Measurements from ENCODE around the gene KIRREL3. TPM values are rescaled to one million over a fixed set of nuclear protein-coding genes. Genes with fewer than 3 reads are reported as not detected.

Gene KIRREL3
- polyA plus RNA-seq, 1 of the 3 experiments (the other 2 are of a cell fraction): 3.7 TPM

- Histone ChIP-seq H3K4me1 (ENCODE audit: control insufficient read depth in 1 of 2, insufficient read depth in 2 of 2, low read depth in 1 of 2, low read length in 1 of 2) (peaks cover 0 to 47% of the 10 kb centered on the region in 2 experiments; a peak in 2 of 4 replicates), H3F3A (replicated peaks; ENCODE audit: insufficient read depth) (no peaks in the 10 kb centered on the region), H3K36me3 (replicated peaks in 1 of 2; ENCODE audit: control insufficient read depth in 1 of 2, insufficient read depth in 2 of 2, low read length in 1 of 2) (no peaks in the 10 kb centered on the region), H3K27me3 (ENCODE audit: insufficient read depth) (no peaks in the 10 kb centered on the region), H3K4me2 (no peak overlapping the region), H4K20me1 (ENCODE audit: insufficient read depth) (no peaks in the 10 kb centered on the region), H3K9me2 (no peaks in the 10 kb centered on the region), H3K9ac (no peak overlapping the region), H3K9me3 (no peaks in the 10 kb centered on the region), H2AFZ (ENCODE audit: low read depth) (no peak overlapping the region), H3K79me2 (ENCODE audit: insufficient read depth) (no peaks in the 10 kb centered on the region), H3K27ac (ENCODE audit: low read depth in 2 of 2, low read length in 1 of 2) (no peak overlapping the region), H3K4me3 (ENCODE audit: low read depth in 2 of 2, low read length in 1 of 2) (no peak overlapping the region)
- CTCF ChIA-PET: interaction anchor here (0.9 to 2.0 kb wide), 4 partner anchors 20 to 529 kb away, joined by 3 to 8 read pairs (median 4); no protein-coding TSS in a partner anchor
- POLR2A ChIA-PET: no interaction called here
- WGBS (ENCODE audit: low lambda C conversion rate): no CpG with 5 or more reads among the region's 8 CpGs
- DNase-seq: no peak
- no peak for TF ChIP-seq TAF1 (IDR thresholded peaks at IDR 0.05; ENCODE audit: borderline replicate concordance, low read depth, low read length)
- TF ChIP-seq FOXM1 (IDR thresholded peaks at IDR 0.05; ENCODE audit: low read depth): no peak
Measured at GRCh38 chr11:126461096-126461440, 539.5 kb downstream of the KIRREL3 start.

GRCh38 chr11:126460417-126461095, 540.0 kb downstream of the KIRREL3 start:
- Histone ChIP-seq H4K20me1 (ENCODE audit: insufficient read depth) (no peaks in the 10 kb centered on the region), H3K36me3 (replicated peaks in 1 of 2; ENCODE audit: control insufficient read depth in 1 of 2, insufficient read depth in 2 of 2, low read length in 1 of 2) (no peaks in the 10 kb centered on the region), H3F3A (replicated peaks; ENCODE audit: insufficient read depth) (no peaks in the 10 kb centered on the region), H3K9me3 (no peaks in the 10 kb centered on the region), H3K9ac (no peak overlapping the region), H3K27me3 (ENCODE audit: insufficient read depth) (no peaks in the 10 kb centered on the region), H3K4me2 (no peak overlapping the region), H2AFZ (ENCODE audit: low read depth) (no peak overlapping the region), H3K4me1 (ENCODE audit: control insufficient read depth in 1 of 2, insufficient read depth in 2 of 2, low read depth in 1 of 2, low read length in 1 of 2) (peaks cover 0 to 44% of the 10 kb centered on the region in 2 experiments; a peak in 1 of 4 replicates), H3K27ac (ENCODE audit: low read depth in 2 of 2, low read length in 1 of 2) (no peak overlapping the region), H3K9me2 (no peaks in the 10 kb centered on the region), H3K4me3 (ENCODE audit: low read depth in 2 of 2, low read length in 1 of 2) (no peak overlapping the region), H3K79me2 (ENCODE audit: insufficient read depth) (no peaks in the 10 kb centered on the region)
- TF ChIP-seq RCOR1 (IDR thresholded peaks at IDR 0.05; ENCODE audit: low read length): no peak
- no peak for TF ChIP-seq CHD2 (IDR thresholded peaks at IDR 0.05; ENCODE audit: low read length, partially characterized antibody)
- TF ChIP-seq RFX5 (IDR thresholded peaks at IDR 0.05; ENCODE audit: low read length): no peak
- no peak for TF ChIP-seq TAF1 (IDR thresholded peaks at IDR 0.05; ENCODE audit: borderline replicate concordance, low read depth, low read length)
- TF ChIP-seq TCF12 (IDR thresholded peaks at IDR 0.05): no peak
- TF ChIP-seq EP300 (IDR thresholded peaks at IDR 0.05; ENCODE audit: borderline replicate concordance in 1 of 2, low read depth in 1 of 2, low read length in 1 of 2): no peak
- no peak for TF ChIP-seq RXRA (IDR thresholded peaks at IDR 0.05; ENCODE audit: borderline replicate concordance, low read depth)
- TF ChIP-seq EZH2phosphoT487 (IDR thresholded peaks at IDR 0.05; ENCODE audit: borderline replicate concordance, low read depth): no peak
- no peak for TF ChIP-seq FOXJ3 (CRISPR knock-in tag; IDR thresholded peaks at IDR 0.05)
- no peak for TF ChIP-seq NFIC (IDR thresholded peaks at IDR 0.05; ENCODE audit: borderline replicate concordance)
- DNase-seq: no peak
- CTCF ChIA-PET: interaction anchor here (0.9 to 2.0 kb wide), 4 partner anchors 19 to 530 kb away, joined by 3 to 8 read pairs (median 4); no protein-coding TSS in a partner anchor
- POLR2A ChIA-PET: no interaction called here
- 78% methylated on average over 8 of the region's 15 CpGs for WGBS (ENCODE audit: low lambda C conversion rate)

Measured in SK-N-SH (cell line).